Stimulated activated effector memory CD8-positive, alpha-beta T cell treated with anti-CD3 and anti-CD28 coated beads, Interleukin-12 subunit alpha, Interleukin-12 subunit beta, amount 100 ng/mL, for 72 hours (primary cell): ENCODE results near the gene RAP1GAP2.
A peak's percentile ranks its signal among the peaks of the same experiment; 100 is the strongest.
"Not testable (repeated sequence)": the region's sequence is repeated elsewhere in the genome, so short reads cannot be mapped to it uniquely, and the experiment has no call there.

Experiments
- ATAC-seq: fragments of 150-1000 bp; cut with Tn5 transposase; 2 replicates; pipeline ENCODE4 v1.10.0; 2021
- DNase-seq, 2 donors: peaks; one replicate each; pipeline ENCODE4 v3.0.0; 2021 to 2022; ENCODE audit warnings: low spot score in 2 of 2
- H3K27ac Mint-ChIP-seq: one replicate; pipeline ENCODE4 v1.8.0; 2022; ENCODE audit warnings: mild to moderate bottlenecking, mixed read lengths
- H3K36me3 Mint-ChIP-seq: one replicate; pipeline ENCODE4 v1.8.0; 2022; ENCODE audit warnings: mild to moderate bottlenecking, mixed read lengths
- H3K4me1 Mint-ChIP-seq: one replicate; pipeline ENCODE4 v1.8.0; 2022; ENCODE audit warnings: mixed read lengths
- H3K4me3 Mint-ChIP-seq: one replicate; pipeline ENCODE4 v1.8.0; 2022; ENCODE audit warnings: mild to moderate bottlenecking, mixed read lengths
- H3K9me3 Mint-ChIP-seq: one replicate; pipeline ENCODE4 v1.8.0; 2022; ENCODE audit warnings: mixed read lengths

Gene RAP1GAP2

DNA sequence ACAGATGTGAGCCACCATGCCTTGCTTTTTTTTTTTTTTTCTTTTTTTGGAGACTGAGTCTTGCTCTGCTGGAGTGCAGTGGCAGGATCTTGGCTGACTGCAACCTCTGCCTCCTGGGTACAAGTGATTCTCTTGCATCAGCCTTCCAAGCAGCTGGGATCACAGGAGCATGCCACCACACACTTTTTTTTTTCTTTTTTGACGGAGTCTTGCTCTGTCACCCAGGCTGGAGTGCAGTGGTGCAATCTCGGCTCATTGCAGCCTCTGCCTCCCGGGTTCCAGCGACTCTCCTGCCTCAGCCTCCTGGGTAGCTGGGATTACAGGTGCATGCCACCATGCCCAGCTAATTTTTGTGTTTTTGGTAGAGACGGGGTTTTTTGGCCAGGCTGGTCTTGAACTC is 23.1 kb downstream of the RAP1GAP2 start:
- peaks cover 21% of the 10 kb centered on the region for H3K4me1 Mint-ChIP-seq
- not testable (repeated sequence) for H3K27ac Mint-ChIP-seq, ATAC-seq, H3K9me3 Mint-ChIP-seq, DNase-seq, H3K36me3 Mint-ChIP-seq, H3K4me3 Mint-ChIP-seq

DNA sequence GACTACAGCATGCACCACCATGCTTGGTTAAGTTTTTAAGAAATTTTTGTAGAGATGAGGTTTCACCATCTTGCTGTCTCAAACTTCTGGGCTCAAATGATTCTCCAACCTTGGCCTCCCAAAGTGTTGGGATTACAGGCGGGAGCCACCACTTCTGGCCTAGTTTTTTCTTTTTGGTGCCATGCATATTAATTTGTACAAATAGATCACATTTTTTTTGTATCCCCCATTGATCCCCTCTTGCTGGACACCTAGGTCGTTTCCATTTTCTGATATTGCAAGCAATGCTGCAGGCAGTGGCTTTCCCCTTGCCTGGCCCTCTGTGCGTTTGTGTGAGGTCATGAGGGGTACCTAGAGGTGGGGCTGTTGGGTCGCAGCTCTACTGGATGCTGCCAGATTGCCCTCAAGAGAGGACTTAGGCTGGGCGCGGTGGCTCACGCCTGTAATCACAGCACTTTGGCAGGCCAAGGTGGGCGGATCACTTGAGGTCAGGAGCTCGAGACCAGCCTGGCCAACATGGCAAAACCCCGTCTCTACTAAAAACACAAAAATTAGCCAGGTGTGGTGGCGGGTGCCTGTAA is 23.8 kb downstream of the RAP1GAP2 start:
- peaks cover 16% of the 10 kb centered on the region for H3K4me1 Mint-ChIP-seq
- no peaks in the 10 kb centered on the region for H3K36me3 Mint-ChIP-seq

DNA sequence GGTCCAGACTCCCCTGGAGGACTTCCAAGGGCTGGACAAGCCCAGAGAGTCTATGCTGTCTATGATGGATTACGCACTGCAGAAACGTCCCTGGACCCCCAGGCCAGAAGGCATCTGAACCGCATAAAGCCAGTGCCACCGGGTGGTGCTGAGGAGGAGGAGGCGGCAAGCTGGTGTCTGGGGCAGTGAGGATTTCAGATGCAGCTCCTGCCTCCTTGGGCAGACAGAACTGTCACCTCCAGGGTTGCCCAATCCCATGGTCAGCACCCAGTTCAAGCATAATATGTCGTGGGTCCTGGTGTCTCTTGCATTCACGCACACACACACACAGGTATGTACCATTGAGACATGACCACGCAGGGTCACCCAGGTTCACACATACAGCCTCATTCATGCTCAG is 25.6 kb downstream of the RAP1GAP2 start:
- Mint-ChIP-seq H3K36me3 (peaks cover 5% of the 10 kb centered on the region), H3K27ac (no peak overlapping the region), H3K4me3 (no peak overlapping the region), H3K4me1 (peaks cover 28% of the 10 kb centered on the region), H3K9me3 (no peaks in the 10 kb centered on the region)
- ATAC-seq (no peak), DNase-seq (no peak)

More for the DNA sequence above, 23.8 kb downstream of the RAP1GAP2 start:
- Mint-ChIP-seq H3K27ac (no peak overlapping the region), H3K4me3 (no peak overlapping the region), H3K9me3 (no peaks in the 10 kb centered on the region)
- ATAC-seq = no peak
- no peak for DNase-seq

DNA sequence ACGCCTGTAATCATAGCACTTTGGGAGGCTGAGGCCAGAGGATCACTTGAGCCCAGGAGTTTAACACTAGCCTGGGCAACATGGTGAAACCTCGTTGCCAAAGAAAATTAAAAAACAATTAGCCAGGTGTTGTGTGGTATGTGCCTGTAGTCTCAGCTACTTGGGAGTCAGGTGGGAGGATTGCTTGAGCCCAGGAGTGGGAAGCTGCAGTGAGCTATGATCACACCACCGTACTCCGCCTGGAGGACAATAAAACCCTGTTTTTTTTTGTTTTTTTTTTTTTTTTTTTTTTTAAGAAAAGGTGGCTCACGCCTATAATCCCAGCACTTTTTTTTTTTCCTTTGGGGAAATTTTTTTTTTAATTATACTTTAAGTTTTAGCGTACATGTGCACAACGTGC is 26.1 kb downstream of the RAP1GAP2 start:
- Mint-ChIP-seq H3K27ac (no peak overlapping the region), H3K9me3 (no peaks in the 10 kb centered on the region), H3K36me3 (peaks cover 5% of the 10 kb centered on the region)

DNA sequence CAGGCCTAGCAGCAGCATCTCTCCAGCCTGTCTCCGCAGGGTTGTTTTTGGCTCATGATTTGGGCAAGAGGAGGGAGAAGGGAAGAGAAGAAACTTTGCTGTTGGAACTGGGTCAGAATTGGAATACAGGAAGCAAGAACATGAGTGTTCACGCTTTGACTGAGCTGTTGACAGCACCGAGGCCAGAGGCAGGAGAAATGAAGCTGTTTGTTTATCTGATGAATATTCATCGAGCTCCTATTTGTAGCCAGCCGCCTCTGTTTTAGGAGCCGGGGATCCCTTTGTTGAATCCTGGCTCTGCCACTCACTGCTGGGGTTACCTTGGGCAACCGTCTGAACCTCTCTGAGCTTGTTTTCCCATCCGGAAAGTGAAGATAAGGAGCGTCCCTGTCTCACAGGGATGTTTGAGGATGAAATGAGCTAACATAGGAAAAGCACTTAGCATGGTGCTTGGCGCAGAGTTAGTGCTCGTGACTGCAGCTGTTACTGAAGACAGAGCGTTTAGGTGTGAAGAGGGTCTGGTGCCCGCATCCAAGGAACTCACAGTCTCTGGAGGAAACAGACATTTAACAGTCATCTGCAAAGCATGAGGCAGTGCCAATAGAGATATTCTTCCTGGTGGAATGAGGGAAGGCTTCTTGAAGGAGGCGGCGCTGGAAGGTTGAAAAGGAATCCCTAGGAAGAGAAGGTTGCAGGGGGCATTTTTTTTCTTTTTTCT is 29.2 kb downstream of the RAP1GAP2 start:
- peaks cover 45% of the 10 kb centered on the region for H3K4me1 Mint-ChIP-seq
- DNase-seq (no peak), ATAC-seq (no peak)
- H3K27ac Mint-ChIP-seq = no peak overlapping the region
- no peaks in the 10 kb centered on the region for H3K9me3 Mint-ChIP-seq
- H3K36me3 Mint-ChIP-seq = peaks cover 5% of the 10 kb centered on the region
- H3K4me3 Mint-ChIP-seq = no peak overlapping the region

More for the DNA sequence above, 26.1 kb downstream of the RAP1GAP2 start:
- H3K4me3 Mint-ChIP-seq = no peak overlapping the region
- ATAC-seq (no peak), DNase-seq (no peak)
- H3K4me1 Mint-ChIP-seq = peaks cover 31% of the 10 kb centered on the region

DNA sequence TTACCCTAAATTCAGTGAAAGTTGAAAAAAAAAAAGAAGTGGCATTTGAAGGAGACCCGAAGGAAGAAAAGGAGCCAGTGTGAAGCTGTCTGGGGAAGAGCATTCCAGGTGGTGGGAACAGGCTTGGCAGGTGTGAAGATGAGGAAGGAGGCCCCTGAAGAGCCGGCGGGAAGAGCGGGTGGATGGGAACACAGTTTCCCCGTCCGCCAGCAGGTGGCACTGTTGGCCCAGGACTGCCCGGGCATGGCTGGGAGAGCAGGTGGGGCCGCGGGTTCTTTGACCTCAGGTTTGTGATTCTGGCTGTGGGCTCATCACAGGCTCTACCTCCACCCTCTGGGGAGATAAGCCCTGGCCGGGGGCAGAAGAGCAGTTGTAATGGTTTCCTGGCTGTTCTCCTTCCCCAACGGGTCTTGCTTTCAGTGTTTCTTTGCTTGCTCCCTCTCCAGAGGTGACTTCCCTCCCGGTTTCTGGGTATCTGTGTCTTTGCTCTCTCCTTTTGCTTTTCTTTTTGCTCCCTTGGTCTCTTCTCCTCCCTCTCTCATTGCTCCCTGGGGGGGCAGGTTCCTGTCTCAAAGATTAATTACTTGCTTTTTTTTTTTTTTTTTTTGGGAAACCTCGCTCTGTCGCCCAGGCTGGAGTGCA is 32.3 kb downstream of the RAP1GAP2 start:
- H3K4me3 Mint-ChIP-seq = peak overlapping the region; percentile 45
- H3K27ac Mint-ChIP-seq = peak overlapping the region; percentile 7
- no peaks in the 10 kb centered on the region for H3K9me3 Mint-ChIP-seq
- H3K36me3 Mint-ChIP-seq = peaks cover 5% of the 10 kb centered on the region
- peak; percentile 86 for ATAC-seq
- peaks cover 41% of the 10 kb centered on the region for H3K4me1 Mint-ChIP-seq
- peak; percentile 88 to 90 for DNase-seq

DNA sequence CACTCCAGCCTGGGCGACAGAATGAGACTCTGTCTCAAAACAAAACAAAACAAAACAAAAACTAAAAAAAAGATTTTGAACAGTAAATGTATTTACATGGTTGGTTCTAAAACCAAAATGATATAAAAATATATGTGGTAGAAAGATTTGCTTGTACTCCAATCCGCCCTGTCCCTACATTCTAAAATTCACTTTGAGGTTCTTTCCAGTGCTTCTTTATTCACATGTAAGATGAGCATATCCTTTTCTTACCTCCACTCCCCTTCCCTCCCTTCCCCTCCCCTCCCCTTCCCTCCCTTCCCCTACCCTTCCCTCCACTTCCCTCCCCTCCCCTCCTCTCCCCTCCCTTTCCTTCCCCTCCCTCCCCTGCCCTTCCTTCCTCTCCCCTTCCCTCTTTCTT is 34.4 kb downstream of the RAP1GAP2 start:
- Mint-ChIP-seq H3K4me1 (peaks cover 30% of the 10 kb centered on the region), H3K4me3 (no peak overlapping the region), H3K36me3 (peaks cover 2% of the 10 kb centered on the region), H3K27ac (no peak overlapping the region), H3K9me3 (no peaks in the 10 kb centered on the region)
- ATAC-seq = no peak
- no peak for DNase-seq

DNA sequence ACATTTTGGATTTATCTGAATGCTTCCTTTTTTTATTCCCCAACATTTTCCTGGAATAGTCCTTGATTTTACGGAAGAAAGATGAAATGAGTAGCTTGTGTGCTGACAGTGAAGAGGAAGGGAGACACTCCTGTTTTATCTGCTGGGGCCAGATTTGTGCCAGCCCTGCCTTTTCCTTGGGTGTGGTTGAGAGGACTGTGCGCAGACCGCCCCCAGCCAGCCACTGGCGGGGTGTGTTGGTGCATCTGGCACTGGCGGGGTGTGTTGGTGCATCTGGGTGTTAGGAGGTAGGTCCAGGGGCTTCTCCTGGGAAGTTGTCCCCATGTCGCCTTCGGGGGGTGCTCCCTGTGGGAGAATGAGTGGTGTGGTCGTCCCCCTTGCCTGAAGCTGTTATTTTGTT is 39.5 kb downstream of the RAP1GAP2 start:
- H3K4me3 Mint-ChIP-seq = no peak overlapping the region
- no peak overlapping the region for H3K27ac Mint-ChIP-seq
- DNase-seq (no peak), ATAC-seq (no peak)
- H3K9me3 Mint-ChIP-seq = no peaks in the 10 kb centered on the region
- H3K4me1 Mint-ChIP-seq = no peaks in the 10 kb centered on the region
- H3K36me3 Mint-ChIP-seq = peaks cover 6% of the 10 kb centered on the region

DNA sequence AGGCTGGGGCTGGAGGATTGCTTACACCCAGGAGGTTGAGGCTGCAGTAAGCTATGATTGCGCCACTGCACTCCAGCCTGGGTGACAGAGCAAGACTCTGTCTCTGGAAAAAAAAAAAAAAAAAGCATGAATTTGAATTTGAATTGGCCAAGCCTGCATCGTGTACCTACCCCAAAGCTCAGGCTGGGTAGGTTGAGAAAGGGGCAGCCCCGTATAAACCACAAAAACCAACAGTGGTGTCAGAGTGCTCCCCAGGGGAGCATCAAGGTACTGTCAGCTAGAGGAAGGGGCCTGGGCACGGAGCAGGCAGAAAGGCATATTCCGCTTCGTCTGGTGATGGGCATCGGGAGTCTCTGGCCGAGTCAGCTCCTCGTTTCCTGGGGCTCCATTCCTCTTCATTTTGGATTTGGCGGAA is 40.9 kb downstream of the RAP1GAP2 start:
- H3K4me1 Mint-ChIP-seq = no peaks in the 10 kb centered on the region
- H3K9me3 Mint-ChIP-seq = no peaks in the 10 kb centered on the region
- peaks cover 6% of the 10 kb centered on the region for H3K36me3 Mint-ChIP-seq
- H3K4me3 Mint-ChIP-seq = no peak overlapping the region
- DNase-seq (no peak), ATAC-seq (peak; percentile 88)
- H3K27ac Mint-ChIP-seq = no peak overlapping the region

DNA sequence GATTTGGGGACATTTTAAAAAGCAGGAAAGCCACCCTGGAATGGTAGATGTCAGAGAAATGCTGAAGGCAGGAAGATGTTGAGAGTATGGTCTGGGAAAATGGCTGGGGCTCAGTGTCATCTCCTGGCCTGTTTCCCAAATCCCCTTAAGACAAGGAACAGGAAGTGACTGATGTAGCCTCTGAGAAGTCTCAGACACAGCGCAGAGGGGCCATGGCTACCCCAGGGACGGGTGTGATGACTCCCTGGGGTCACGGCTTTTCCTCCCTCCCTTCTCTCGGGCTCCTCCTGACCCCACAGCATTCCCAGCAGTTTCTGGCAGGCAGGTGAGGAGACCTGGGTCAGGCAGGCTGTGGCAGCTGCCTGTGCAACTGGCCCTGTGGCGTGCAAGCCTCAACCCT is 45.4 kb downstream of the RAP1GAP2 start:
- Mint-ChIP-seq H3K9me3 (no peaks in the 10 kb centered on the region), H3K4me1 (no peaks in the 10 kb centered on the region), H3K27ac (no peak overlapping the region), H3K36me3 (peaks cover 6% of the 10 kb centered on the region), H3K4me3 (no peak overlapping the region)
- ATAC-seq = no peak
- DNase-seq = no peak

DNA sequence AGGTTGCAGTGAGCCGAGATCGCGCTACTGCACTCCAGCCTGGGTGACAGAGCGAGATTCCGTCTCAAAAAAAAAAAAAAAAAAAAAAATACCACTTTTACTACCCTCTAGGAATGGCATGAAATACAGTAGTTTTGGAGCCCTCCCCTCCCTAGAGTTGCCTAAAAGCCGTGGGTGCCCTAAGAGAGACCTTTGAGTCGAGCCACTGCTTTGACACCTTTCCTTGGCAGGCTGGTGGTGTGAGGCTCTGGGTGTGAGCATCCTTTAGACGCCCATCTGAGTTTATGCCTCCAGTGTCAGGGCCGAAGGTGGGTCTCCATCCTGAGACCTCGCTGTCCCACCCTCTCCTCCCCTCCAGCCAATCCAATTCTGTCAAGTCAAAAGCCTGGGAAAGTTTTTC is 46.2 kb downstream of the RAP1GAP2 start:
- ATAC-seq (no peak), DNase-seq (no peak)
- H3K36me3 Mint-ChIP-seq = no peaks in the 10 kb centered on the region
- no peaks in the 10 kb centered on the region for H3K9me3 Mint-ChIP-seq
- H3K27ac Mint-ChIP-seq = no peak overlapping the region
- H3K4me1 Mint-ChIP-seq = no peaks in the 10 kb centered on the region
- no peak overlapping the region for H3K4me3 Mint-ChIP-seq

DNA sequence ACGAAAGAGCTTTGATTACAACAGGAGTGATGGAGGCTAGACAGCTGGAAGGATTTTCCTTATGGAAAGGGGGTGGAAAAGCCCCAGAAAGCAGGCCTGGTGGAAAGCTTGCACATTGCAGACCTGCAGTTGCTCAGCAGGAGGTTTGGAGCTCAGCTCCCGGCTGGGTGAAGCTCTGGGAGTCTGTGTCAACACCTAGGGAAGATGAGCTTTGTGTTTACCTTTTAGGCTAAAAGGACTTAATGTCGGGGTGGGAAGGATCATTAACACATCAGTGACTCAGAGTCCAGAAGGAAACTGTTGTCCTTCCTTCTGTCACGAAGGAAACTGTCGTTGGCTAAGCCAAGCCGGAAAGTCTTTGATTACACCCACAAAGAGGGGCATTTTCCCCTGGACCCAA is 48.2 kb downstream of the RAP1GAP2 start:
- H3K9me3 Mint-ChIP-seq = no peaks in the 10 kb centered on the region
- ATAC-seq = no peak
- no peak for DNase-seq
- peaks cover 8% of the 10 kb centered on the region for H3K4me1 Mint-ChIP-seq
- no peak overlapping the region for H3K4me3 Mint-ChIP-seq
- no peak overlapping the region for H3K27ac Mint-ChIP-seq
- no peaks in the 10 kb centered on the region for H3K36me3 Mint-ChIP-seq

DNA sequence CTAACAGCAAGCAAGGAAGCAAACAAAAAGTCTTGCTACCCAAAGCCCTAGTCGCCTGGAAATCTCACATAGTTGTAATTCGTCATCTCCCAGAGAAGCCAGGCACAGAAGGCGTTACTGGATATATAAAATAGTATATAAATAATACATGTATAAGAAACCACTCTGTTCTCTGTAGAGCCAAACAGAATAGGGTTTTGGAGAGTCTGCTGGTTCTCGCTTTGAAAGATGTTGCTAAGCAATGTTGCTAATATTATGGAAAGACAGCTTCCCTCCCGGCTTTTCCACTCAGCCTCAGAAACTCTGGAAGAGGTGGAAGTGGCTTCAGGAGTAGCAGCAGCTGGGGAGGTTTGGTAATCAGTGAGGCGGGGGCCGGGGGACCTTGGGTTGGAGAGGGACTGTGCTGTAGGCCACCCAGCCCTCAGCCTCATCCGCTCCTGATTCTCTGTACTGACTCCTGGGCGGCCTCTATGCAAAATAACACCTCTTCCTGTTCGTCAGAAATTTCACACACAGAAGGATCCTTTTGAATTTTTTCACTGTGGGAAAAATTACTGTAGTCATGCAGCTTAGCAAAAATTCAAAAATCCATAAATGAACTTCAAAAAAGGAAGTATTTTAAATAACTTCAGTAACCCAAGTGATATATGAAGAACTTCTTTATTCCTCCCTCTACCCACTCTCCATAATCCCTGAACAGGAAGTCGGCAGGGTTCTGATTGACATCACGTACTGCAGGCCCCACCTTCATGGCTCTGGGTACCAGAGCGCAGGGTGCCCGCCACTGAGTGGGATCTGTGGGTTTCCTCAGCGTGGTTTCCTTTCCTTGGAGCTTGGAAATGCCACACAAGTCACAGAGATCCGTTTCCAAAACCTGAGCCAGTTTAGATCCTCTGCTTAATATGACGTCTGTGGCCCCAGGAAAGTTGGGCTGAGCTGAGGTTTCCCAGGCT is 51.4 kb downstream of the RAP1GAP2 start:
- DNase-seq (no peak), ATAC-seq (no peak)
- no peaks in the 10 kb centered on the region for H3K36me3 Mint-ChIP-seq
- no peak overlapping the region for H3K4me3 Mint-ChIP-seq
- H3K4me1 Mint-ChIP-seq = peaks cover 8% of the 10 kb centered on the region
- H3K9me3 Mint-ChIP-seq = no peaks in the 10 kb centered on the region
- no peak overlapping the region for H3K27ac Mint-ChIP-seq

DNA sequence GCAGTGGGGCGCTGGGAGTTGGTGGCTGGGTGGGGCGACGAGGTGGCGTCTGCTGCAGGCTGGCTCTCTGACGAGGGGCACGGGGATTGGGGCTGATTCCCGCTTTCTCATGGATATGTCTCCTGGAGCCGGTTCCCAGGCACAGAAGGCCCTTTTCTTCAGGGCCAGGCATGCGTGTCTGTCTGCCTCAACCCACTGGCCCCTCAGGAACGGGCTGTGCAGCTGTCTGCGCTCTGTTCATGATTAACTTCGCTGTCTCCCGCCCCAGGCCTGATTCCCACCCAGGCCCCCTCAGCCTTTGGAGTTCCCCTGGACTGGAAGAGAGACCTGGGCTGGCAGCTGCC is 53.1 kb downstream of the RAP1GAP2 start:
- ATAC-seq (no peak), DNase-seq (no peak)
- H3K36me3 Mint-ChIP-seq = no peaks in the 10 kb centered on the region
- no peak overlapping the region for H3K27ac Mint-ChIP-seq
- H3K4me1 Mint-ChIP-seq = peaks cover 8% of the 10 kb centered on the region
- no peak overlapping the region for H3K4me3 Mint-ChIP-seq
- no peaks in the 10 kb centered on the region for H3K9me3 Mint-ChIP-seq

DNA sequence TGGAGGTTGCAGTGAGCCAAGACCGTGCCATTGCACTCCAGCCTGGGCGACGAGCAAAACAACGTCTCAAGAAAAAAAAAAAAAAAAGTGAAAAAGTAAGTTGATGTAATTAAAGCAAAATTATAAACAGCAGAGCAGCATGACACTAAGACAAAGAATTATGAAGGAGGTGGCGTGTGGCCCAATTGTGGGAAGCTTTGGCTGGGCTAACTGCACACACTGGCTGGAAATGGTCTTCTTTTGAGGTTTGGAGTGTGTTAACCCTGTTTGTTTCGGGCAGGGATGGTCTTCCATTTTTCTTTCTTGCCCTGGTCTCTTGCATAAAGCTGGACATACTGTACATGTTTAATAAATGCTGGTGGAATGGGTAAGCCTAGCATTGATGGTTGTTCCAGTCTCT is 54.8 kb downstream of the RAP1GAP2 start:
- Mint-ChIP-seq H3K36me3 (no peaks in the 10 kb centered on the region), H3K4me1 (peaks cover 22% of the 10 kb centered on the region), H3K27ac (no peak overlapping the region), H3K9me3 (no peaks in the 10 kb centered on the region), H3K4me3 (no peak overlapping the region)
- DNase-seq (no peak), ATAC-seq (no peak)
